Mesendoderm (in vitro differentiated cells): ENCODE measurements around the gene HTR7.
"Not testable (repeated sequence)": the region's sequence is repeated elsewhere in the genome, so short reads cannot be mapped to it uniquely, and the experiment has no call there.

ENCODE experiments used
- DNase-seq: peaks from one replicate; pipeline ENCODE4 v3.0.0; 2013
- H2AK5ac ChIP-seq: 2 replicates; pipeline ENCODE4 v1.6.1; 2013; ENCODE audit warnings: low read length, inconsistent platforms
- H2BK120ac ChIP-seq: 2 replicates; pipeline ENCODE4 v1.6.1; 2013; ENCODE audit warnings: low read depth, mild to moderate bottlenecking, low read length, moderate library complexity, mixed read lengths
- H2BK15ac ChIP-seq: replicated peaks from 2 replicates; pipeline ENCODE4 v1.6.1; 2013; ENCODE audit warnings: low read depth, mild to moderate bottlenecking, moderate library complexity
- H2BK5ac ChIP-seq: 2 replicates; pipeline ENCODE4 v1.6.1; 2013; ENCODE audit warnings: low read length, inconsistent platforms
- H3K18ac ChIP-seq: 2 replicates; pipeline ENCODE4 v1.6.1; 2013; ENCODE audit warnings: mild to moderate bottlenecking, low read length, mixed read lengths
- H3K23ac ChIP-seq: one replicate; pipeline ENCODE4 v1.6.1; 2013; ENCODE audit warnings: low read length
- H3K27ac ChIP-seq: 2 replicates; pipeline ENCODE4 v1.5.1; 2013; ENCODE audit warnings: low read depth, mild to moderate bottlenecking, inconsistent platforms, low read length, moderate library complexity
- H3K27me3 ChIP-seq: 2 replicates; pipeline ENCODE4 v1.6.1; 2013; ENCODE audit warnings: low read length, control low read depth, mild to moderate bottlenecking, inconsistent platforms; ENCODE audit not compliant: insufficient read depth, poor library complexity
- H3K36me3 ChIP-seq: 2 replicates; pipeline ENCODE4 v1.6.1; 2013; ENCODE audit warnings: low read length, inconsistent platforms; ENCODE audit not compliant: control insufficient read depth, insufficient read depth
- H3K4ac ChIP-seq: one replicate; pipeline ENCODE4 v1.6.1; 2013; ENCODE audit warnings: low read depth, mild to moderate bottlenecking, low read length, moderate library complexity
- H3K4me1 ChIP-seq: 2 replicates; pipeline ENCODE4 v1.6.1; 2013; ENCODE audit warnings: low read depth, low read length, inconsistent platforms; ENCODE audit not compliant: control insufficient read depth
- H3K4me2 ChIP-seq: 2 replicates; pipeline ENCODE4 v1.6.1; 2013; ENCODE audit warnings: low read length
- H3K4me3 ChIP-seq: 2 replicates; pipeline ENCODE4 v1.5.1; 2013; ENCODE audit warnings: mild to moderate bottlenecking, low read length
- H3K56ac ChIP-seq: one replicate; pipeline ENCODE4 v1.6.1; 2013; ENCODE audit warnings: low read length
- H3K79me1 ChIP-seq: 2 replicates; pipeline ENCODE4 v1.6.1; 2013; ENCODE audit warnings: low read length, inconsistent platforms
- H3K79me2 ChIP-seq: 2 replicates; pipeline ENCODE4 v1.6.1; 2013; ENCODE audit warnings: mild to moderate bottlenecking, low read length; ENCODE audit not compliant: control insufficient read depth, insufficient read depth
- H3K9ac ChIP-seq: 2 replicates; pipeline ENCODE4 v1.6.1; 2013; ENCODE audit warnings: low read length, inconsistent platforms
- H4K5ac ChIP-seq: one replicate; pipeline ENCODE4 v1.6.1; 2013; ENCODE audit warnings: low read length
- H4K8ac ChIP-seq: one replicate; pipeline ENCODE4 v1.6.1; 2013; ENCODE audit warnings: low read depth, mild to moderate bottlenecking, control low read depth, low read length, moderate library complexity
- WGBS: extraction: QIAGEN DNeasy Blood & Tissue Kit; methylation state at CpG from one replicate; pipeline ENCODE4 v1.1.7; 2013; ENCODE audit warnings: low lambda C conversion rate, missing lambda C conversion rate; ENCODE audit not compliant: insufficient coverage; ENCODE audit errors: extremely low coverage; 5-methylcytosine and 5-hydroxymethylcytosine counted together

The HTR7 gene

DNA sequence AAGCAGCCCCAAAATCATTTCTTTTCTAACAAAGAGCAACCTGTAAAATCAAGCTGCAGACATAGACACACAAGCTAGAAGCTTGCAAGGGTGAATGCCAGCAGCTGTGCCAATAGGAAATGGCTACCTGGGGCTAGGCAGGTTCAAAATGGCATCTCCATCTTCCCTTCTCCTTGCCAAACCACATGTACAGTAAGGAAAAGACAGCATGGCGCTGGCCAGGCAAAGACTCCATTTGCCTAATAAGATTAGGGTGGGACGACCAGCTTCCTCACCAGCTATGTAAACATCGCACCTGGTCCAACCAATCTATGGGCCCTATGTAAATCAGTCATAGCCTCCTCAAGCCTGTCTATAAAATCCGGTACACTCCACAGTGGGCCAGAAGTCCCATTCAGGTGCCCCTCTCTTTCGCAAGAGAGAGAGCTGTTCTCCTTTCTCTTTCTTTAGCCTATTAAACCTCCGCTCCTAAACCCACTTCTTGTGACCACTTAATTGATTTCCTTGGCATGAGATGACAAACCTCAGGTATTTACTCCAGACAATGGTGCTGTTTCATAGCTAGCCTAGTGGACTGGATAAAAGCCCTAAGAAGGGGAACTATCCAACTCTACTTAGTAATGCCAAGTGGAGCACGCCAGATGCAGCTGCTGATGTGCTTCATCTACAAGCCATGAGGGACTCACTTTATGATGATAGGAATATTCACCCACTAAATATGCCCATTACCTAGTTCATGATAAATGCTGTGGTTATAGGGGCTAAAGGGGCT lies 44.1 kb downstream of the HTR7 start:
- no peak overlapping the region for H3K4me2 ChIP-seq
- peak overlapping the region; percentile 60 for H3K56ac ChIP-seq
- H3K36me3 ChIP-seq: no peaks in the 10 kb centered on the region
- H2BK120ac ChIP-seq: no peak overlapping the region
- no peaks in the 10 kb centered on the region for H3K27me3 ChIP-seq
- H2BK15ac ChIP-seq: no peak overlapping the region
- WGBS: no CpG with 5 or more reads among the region's 7 CpGs
- no peak overlapping the region for H3K9ac ChIP-seq
- peak overlapping the region; percentile 88 for H3K27ac ChIP-seq
- peak overlapping the region; percentile 43 for H3K18ac ChIP-seq
- H3K23ac ChIP-seq: no peak overlapping the region
- H2AK5ac ChIP-seq: peak overlapping the region; percentile 78
- H2BK5ac ChIP-seq: peak overlapping the region; percentile 88
- H3K4me1 ChIP-seq: peaks cover 8% of the 10 kb centered on the region
- H4K8ac ChIP-seq: no peak overlapping the region
- H3K79me1 ChIP-seq: peaks cover 4% of the 10 kb centered on the region
- peak overlapping the region; percentile 39 for H4K5ac ChIP-seq
- no peak overlapping the region for H3K4me3 ChIP-seq
- peaks cover 24% of the 10 kb centered on the region for H3K79me2 ChIP-seq
- peak; percentile 55 for DNase-seq
- H3K4ac ChIP-seq: no peak overlapping the region

DNA sequence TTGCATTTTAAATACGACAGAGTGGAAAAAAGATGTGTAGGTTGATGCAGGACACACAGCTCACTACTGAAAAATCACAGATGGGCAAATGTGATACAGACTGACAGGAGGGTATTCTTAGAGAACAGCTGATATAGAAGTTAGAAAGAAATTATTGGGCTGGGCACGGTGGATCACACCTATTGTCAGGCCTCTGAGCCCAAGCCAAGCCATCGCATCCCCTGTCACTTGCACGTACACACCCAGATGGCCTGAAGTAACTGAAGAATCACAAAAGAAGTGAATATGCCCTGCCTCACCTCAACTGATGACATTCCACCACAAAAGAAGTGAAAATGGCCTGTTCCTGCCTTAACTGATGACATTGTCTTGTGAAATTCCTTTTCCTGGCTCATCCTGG lies 50.7 kb downstream of the HTR7 start:
- not testable (repeated sequence) for H3K56ac ChIP-seq, H3K36me3 ChIP-seq, H3K4me3 ChIP-seq, H4K8ac ChIP-seq, H3K27me3 ChIP-seq, H3K27ac ChIP-seq, H2BK15ac ChIP-seq, H3K4me1 ChIP-seq, H3K23ac ChIP-seq, H2BK120ac ChIP-seq, H3K79me1 ChIP-seq, H3K9ac ChIP-seq, H2BK5ac ChIP-seq, DNase-seq, H3K4ac ChIP-seq, H2AK5ac ChIP-seq, H3K18ac ChIP-seq, H4K5ac ChIP-seq, H3K4me2 ChIP-seq
- peaks cover 16% of the 10 kb centered on the region for H3K79me2 ChIP-seq
- WGBS: no CpG with 5 or more reads among the region's 4 CpGs

DNA sequence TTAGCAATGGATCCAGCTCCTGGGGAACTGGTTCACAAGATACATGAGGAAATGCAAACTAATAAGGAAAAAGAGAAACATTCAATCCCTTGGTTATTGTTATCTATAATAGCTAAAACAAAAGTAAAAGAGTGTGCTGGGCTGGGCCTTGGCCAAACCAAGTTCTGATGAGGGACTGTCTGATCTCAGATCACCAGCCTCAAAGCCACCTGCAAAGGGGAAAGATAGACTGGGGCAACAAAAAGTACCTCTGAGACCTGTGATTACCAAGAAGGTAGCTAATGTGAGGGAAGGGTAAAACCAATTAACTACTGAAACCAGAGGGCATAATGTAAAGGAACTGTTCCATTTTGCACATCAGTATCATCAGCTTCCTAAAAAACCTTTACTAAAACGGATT lies 51.2 kb downstream of the HTR7 start:
- Histone ChIP-seq H3K4me3 (no peak overlapping the region), H3K36me3 (no peaks in the 10 kb centered on the region), H3K4ac (no peak overlapping the region), H3K4me1 (no peaks in the 10 kb centered on the region), H3K79me2 (peaks cover 16% of the 10 kb centered on the region), H3K79me1 (peaks cover 3% of the 10 kb centered on the region), H2BK15ac (no peak overlapping the region), H4K5ac (no peak overlapping the region), H2BK120ac (no peak overlapping the region), H3K27ac (no peak overlapping the region), H3K18ac (no peak overlapping the region), H3K9ac (no peak overlapping the region), H2BK5ac (no peak overlapping the region), H3K56ac (no peak overlapping the region), H2AK5ac (no peak overlapping the region), H3K4me2 (no peak overlapping the region), H3K23ac (no peak overlapping the region), H4K8ac (no peak overlapping the region), H3K27me3 (no peaks in the 10 kb centered on the region)
- DNase-seq: no peak
- no CpG with 5 or more reads among the region's 1 CpG for WGBS

DNA sequence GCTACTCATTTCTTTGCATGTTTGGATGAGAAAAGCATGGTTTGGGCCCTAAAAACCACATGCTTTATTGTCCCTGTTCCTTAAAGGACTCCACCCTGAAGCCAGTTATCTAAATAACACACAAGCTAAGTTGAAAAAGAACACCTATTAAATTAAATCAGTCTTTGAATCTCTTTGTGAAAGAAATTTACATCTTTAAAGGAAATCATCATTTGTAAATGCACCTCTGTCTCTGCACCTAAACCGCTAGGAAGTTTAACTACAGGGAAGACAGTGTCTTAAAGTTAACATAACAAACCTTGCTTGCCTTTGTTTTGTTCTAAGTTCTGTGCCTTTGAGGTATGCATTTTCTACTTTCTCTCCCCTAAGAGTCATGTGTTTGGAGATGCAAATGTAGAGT lies 52.6 kb downstream of the HTR7 start:
- Histone ChIP-seq H3K18ac (no peak overlapping the region), H3K79me1 (peaks cover 3% of the 10 kb centered on the region), H2AK5ac (no peak overlapping the region), H4K5ac (no peak overlapping the region), H3K56ac (no peak overlapping the region), H2BK5ac (no peak overlapping the region), H3K79me2 (peaks cover 16% of the 10 kb centered on the region), H3K36me3 (no peaks in the 10 kb centered on the region), H3K4ac (no peak overlapping the region), H3K27ac (no peak overlapping the region), H3K27me3 (no peaks in the 10 kb centered on the region), H3K4me2 (no peak overlapping the region), H3K9ac (no peak overlapping the region), H2BK120ac (no peak overlapping the region), H3K4me1 (no peaks in the 10 kb centered on the region), H2BK15ac (no peak overlapping the region), H3K4me3 (no peak overlapping the region), H3K23ac (no peak overlapping the region), H4K8ac (no peak overlapping the region)
- no peak for DNase-seq
- no CpG with 5 or more reads among the region's 1 CpG for WGBS

DNA sequence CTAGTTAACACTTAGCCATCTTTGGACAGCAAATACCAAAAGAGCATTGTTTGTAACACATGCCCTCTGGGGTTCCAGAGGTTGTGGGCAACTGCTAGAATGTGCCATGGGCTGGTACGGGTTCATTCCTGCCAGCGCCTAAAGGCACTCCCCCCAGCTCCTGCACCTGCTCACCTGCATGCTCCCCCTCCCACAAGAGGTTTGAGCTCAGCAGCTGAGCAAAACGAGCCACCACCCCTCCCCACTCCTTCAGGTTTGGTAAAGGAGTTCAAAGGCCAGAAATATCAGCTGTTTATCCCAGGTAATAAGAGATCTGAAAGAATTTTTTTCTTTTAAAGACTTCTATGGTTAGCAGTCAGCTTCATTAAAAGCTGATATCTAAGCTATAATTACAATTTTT lies 53.5 kb downstream of the HTR7 start:
- Histone ChIP-seq H3K56ac (no peak overlapping the region), H3K18ac (no peak overlapping the region)
- WGBS: no CpG with 5 or more reads among the region's 3 CpGs

DNA sequence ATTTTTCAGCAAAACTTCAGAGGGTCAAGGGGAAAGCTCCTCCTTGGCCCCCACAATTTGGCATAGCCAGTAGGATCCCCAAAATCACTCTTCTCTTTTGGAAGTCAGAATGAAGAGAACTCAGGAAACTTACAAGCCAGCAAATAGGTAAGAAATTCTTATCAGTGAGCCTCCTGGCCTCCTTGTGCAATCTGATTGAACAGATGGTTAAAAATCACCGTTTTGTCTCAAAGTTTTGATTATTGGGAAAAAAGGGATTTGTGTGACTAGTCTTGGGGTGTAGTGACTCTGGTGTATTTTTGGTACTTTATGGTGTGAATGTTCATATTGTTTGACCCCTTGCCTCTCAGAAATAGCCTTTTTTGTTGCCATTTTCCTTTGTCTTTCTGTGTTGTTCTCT lies 56.2 kb downstream of the HTR7 start:
- Histone ChIP-seq H3K56ac (no peak overlapping the region), H2BK5ac (no peak overlapping the region), H3K4me1 (no peaks in the 10 kb centered on the region), H3K4ac (no peak overlapping the region), H3K27ac (no peak overlapping the region), H4K5ac (no peak overlapping the region), H3K9ac (no peak overlapping the region), H2BK120ac (no peak overlapping the region), H4K8ac (no peak overlapping the region), H3K4me3 (no peak overlapping the region), H3K23ac (no peak overlapping the region), H2BK15ac (no peak overlapping the region), H3K4me2 (no peak overlapping the region), H3K79me2 (peaks cover 23% of the 10 kb centered on the region), H3K36me3 (no peaks in the 10 kb centered on the region), H3K27me3 (no peaks in the 10 kb centered on the region), H2AK5ac (no peak overlapping the region), H3K79me1 (peaks cover 5% of the 10 kb centered on the region), H3K18ac (no peak overlapping the region)
- no peak for DNase-seq
- WGBS: no CpG with 5 or more reads among the region's 1 CpG

More for the DNA sequence above, 53.5 kb downstream of the HTR7 start:
- Histone ChIP-seq H2BK120ac (no peak overlapping the region), H3K4ac (no peak overlapping the region), H3K27me3 (no peaks in the 10 kb centered on the region), H3K36me3 (no peaks in the 10 kb centered on the region), H2AK5ac (no peak overlapping the region), H4K8ac (no peak overlapping the region), H3K4me3 (no peak overlapping the region), H3K27ac (no peak overlapping the region), H3K79me1 (peaks cover 3% of the 10 kb centered on the region), H3K23ac (no peak overlapping the region), H2BK5ac (no peak overlapping the region), H4K5ac (no peak overlapping the region), H3K4me2 (no peak overlapping the region), H3K79me2 (peaks cover 18% of the 10 kb centered on the region), H3K4me1 (no peaks in the 10 kb centered on the region), H3K9ac (no peak overlapping the region), H2BK15ac (no peak overlapping the region)
- no peak for DNase-seq
